ENCODE measurements around the gene UNKL. TPM values are rescaled to one million over a fixed set of nuclear protein-coding genes. Genes with fewer than 3 reads are reported as not detected.

Gene UNKL
- total RNA-seq, 1 experiment from 2014 or later: 32.0 TPM

- no peak overlapping the region for H3K56ac ChIP-seq (ENCODE audit: insufficient read length, low read depth, low read length)
- H3K27me3 ChIP-seq (ENCODE audit: insufficient read depth, low read length): no peaks in the 10 kb centered on the region
- H3K4me3 Mint-ChIP-seq: no peak overlapping the region
- H3K23ac ChIP-seq (ENCODE audit: insufficient read length, low read depth, low read length): no peak overlapping the region
- peaks cover 2 to 8% (median 5%) of the 10 kb centered on the region in 3 experiments; a peak in 5 of 7 replicates for H3K36me3 Mint-ChIP-seq (ENCODE audit: insufficient read depth in 1 of 3, low read depth in 3 of 3)
- peaks cover 2% of the 10 kb centered on the region; the same call in 1 of the 2 replicates for H3K79me2 ChIP-seq (ENCODE audit: insufficient read depth, low read length)
- no peaks in the 10 kb centered on the region for H3K79me1 ChIP-seq (ENCODE audit: insufficient read depth, low read depth, low read length, poor library complexity, severe bottlenecking)
- H3K9ac ChIP-seq (ENCODE audit: extremely low read depth, insufficient read length, low read length): no peak overlapping the region
- no peaks in the 10 kb centered on the region; a peak in 1 of 5 replicates for H3K9me3 Mint-ChIP-seq
- H2BK20ac ChIP-seq (ENCODE audit: low read depth, low read length, poor library complexity, severe bottlenecking): no peak overlapping the region
- peaks cover 3% of the 10 kb centered on the region for H3K23me2 ChIP-seq (ENCODE audit: insufficient read length, low read depth, low read length, poor library complexity, severe bottlenecking)
- no peak overlapping the region for H4K91ac ChIP-seq (ENCODE audit: insufficient read length, low read depth, low read length)
- no peak overlapping the region for H3K27ac Mint-ChIP-seq
- no peak overlapping the region for H2AFZ ChIP-seq (ENCODE audit: low read length)
- no peaks in the 10 kb centered on the region for H3K27me3 Mint-ChIP-seq (ENCODE audit: low read depth)
- no peak overlapping the region for H3K4me2 ChIP-seq (ENCODE audit: insufficient read depth, insufficient read length, low read length)
- H2BK12ac ChIP-seq (ENCODE audit: insufficient read length, low read depth, low read length): no peak overlapping the region
- no peak overlapping the region for H3K27ac ChIP-seq (ENCODE audit: insufficient read length, low read depth, low read length)
- H3K4ac ChIP-seq (ENCODE audit: low read depth, low read length): no peak overlapping the region
- H3K4me1 ChIP-seq (ENCODE audit: insufficient read depth, low read length): no peaks in the 10 kb centered on the region
- H2AK5ac ChIP-seq (ENCODE audit: insufficient read length, low read length): no peak overlapping the region
- H4K8ac ChIP-seq (replicated peaks; ENCODE audit: insufficient read length, low read depth, low read length): no peak overlapping the region
- H3K18ac ChIP-seq (ENCODE audit: insufficient read length, low read depth, low read length): no peak overlapping the region
- H3K9me3 ChIP-seq (ENCODE audit: control insufficient read depth, low read depth, low read length): no peaks in the 10 kb centered on the region
- no peak overlapping the region for H2BK5ac ChIP-seq (ENCODE audit: insufficient read length, low read length)
- H2BK120ac ChIP-seq (ENCODE audit: low read depth, low read length, poor library complexity, severe bottlenecking): no peak overlapping the region
- no peak overlapping the region for H2BK15ac ChIP-seq (ENCODE audit: low read depth, low read length)
- no peak overlapping the region for H3T11ph ChIP-seq (ENCODE audit: low read length)
- H3K4me1 Mint-ChIP-seq: peaks cover 4 to 9% of the 10 kb centered on the region in 2 experiments
- DNase-seq: no peak
- no peaks in the 10 kb centered on the region for H4K20me1 ChIP-seq (ENCODE audit: control insufficient read depth, insufficient read depth, insufficient read length)
- WGBS (ENCODE audit: extremely low coverage, insufficient read length, low lambda C conversion rate): no CpG with 5 or more reads among the region's 15 CpGs
- no peak overlapping the region for H4K5ac ChIP-seq (ENCODE audit: insufficient read length, low read depth, low read length)
- no peak for TF ChIP-seq CTCF (conservative IDR thresholded peaks at IDR 0.05)
- H3K14ac ChIP-seq (ENCODE audit: insufficient read depth, low read length): no peak overlapping the region
These were observed 58.9 kb downstream of the UNKL start for GRCh38 chr16:1355591-1355990.
